HUES48 (cell line): ENCODE measurements around the gene RAPGEF2.
"Not testable (repeated sequence)": the region's sequence is repeated elsewhere in the genome, so short reads cannot be mapped to it uniquely, and the experiment has no call there.

Experiments
- H3K27ac ChIP-seq: one replicate; pipeline ENCODE4 v1.7.0; 2013; ENCODE audit warnings: low read depth, low read length, inconsistent platforms
- H3K27me3 ChIP-seq: 2 replicates; pipeline ENCODE4 v1.6.1; 2013; ENCODE audit warnings: mild to moderate bottlenecking, low read length; ENCODE audit not compliant: control insufficient read depth, insufficient read depth
- H3K36me3 ChIP-seq: 2 replicates; pipeline ENCODE4 v1.6.1; 2013; ENCODE audit warnings: low read length; ENCODE audit not compliant: control insufficient read depth, insufficient read depth
- H3K4me1 ChIP-seq: 2 replicates; pipeline ENCODE4 v1.6.1; 2013; ENCODE audit warnings: mild to moderate bottlenecking, low read length; ENCODE audit not compliant: control insufficient read depth, insufficient read depth
- H3K4me3 ChIP-seq: 2 replicates; pipeline ENCODE4 v1.5.1; 2013; ENCODE audit warnings: mild to moderate bottlenecking, low read depth, low read length
- H3K9ac ChIP-seq: 2 replicates; pipeline ENCODE4 v1.6.1; 2013; ENCODE audit warnings: mild to moderate bottlenecking, low read depth, low read length, moderate library complexity
- H3K9me3 ChIP-seq: 2 replicates; pipeline ENCODE4 v1.6.1; 2013; ENCODE audit warnings: low read length; ENCODE audit not compliant: control insufficient read depth, insufficient read depth

RAPGEF2 gene

GRCh38 chr4:159075531-159075932 lies 27.3 kb upstream of the RAPGEF2 start:
- H3K27ac ChIP-seq, result no peak overlapping the region

GRCh38 chr4:159077018-159077417 lies 25.9 kb upstream of the RAPGEF2 start:
- H3K27me3 ChIP-seq, H3K4me1 ChIP-seq, H3K9me3 ChIP-seq, H3K36me3 ChIP-seq, H3K27ac ChIP-seq, H3K9ac ChIP-seq, H3K4me3 ChIP-seq: not testable (repeated sequence)

More at GRCh38 chr4:159075531-159075932, 27.3 kb upstream of the RAPGEF2 start:
- no peak overlapping the region for H3K9ac ChIP-seq
- H3K4me1 ChIP-seq, result peaks cover 19% of the 10 kb centered on the region
- no peaks in the 10 kb centered on the region for H3K27me3 ChIP-seq
- H3K4me3 ChIP-seq, result no peak overlapping the region
- no peaks in the 10 kb centered on the region for H3K36me3 ChIP-seq
- no peaks in the 10 kb centered on the region for H3K9me3 ChIP-seq

DNA sequence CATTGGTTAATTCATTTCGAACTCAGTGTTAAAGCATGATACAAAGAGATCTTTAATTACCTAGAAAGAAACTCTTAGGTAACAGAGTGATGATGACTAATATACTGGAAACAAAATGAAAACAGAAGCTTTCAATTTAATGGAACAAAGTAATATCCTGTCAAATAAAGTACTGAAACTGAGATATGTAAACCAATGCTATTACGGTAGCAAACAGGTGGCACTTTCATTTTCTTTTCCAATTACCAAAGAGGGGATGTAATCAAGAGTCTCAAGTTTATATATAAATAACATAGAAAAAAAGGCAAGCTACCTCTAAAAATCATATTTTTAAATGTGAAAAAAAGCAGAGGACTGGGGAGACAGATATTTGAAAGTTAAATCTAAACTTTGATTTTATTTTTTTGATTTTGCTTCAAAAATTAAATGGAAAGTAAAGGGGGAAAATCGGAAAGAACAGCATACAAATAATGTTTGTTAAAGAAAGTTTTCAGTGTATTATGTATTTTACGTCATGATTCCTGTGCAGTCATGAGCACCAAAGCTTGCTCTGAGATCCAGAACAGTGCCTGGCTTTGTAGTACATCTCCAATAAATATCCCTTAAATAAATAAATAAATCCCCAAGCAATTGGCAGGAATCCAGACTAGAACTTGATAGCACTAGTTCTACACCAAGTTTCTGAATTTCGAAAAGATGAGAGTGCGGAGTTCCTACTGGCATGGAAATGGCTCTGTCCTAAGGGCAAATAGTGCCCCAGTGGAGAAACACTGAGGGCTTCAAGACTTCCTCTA lies 25.0 kb upstream of the RAPGEF2 start:
- no peaks in the 10 kb centered on the region for H3K9me3 ChIP-seq
- H3K27me3 ChIP-seq, result no peaks in the 10 kb centered on the region
- no peaks in the 10 kb centered on the region for H3K4me1 ChIP-seq
- H3K9ac ChIP-seq, result no peak overlapping the region
- no peak overlapping the region for H3K4me3 ChIP-seq
- no peak overlapping the region for H3K27ac ChIP-seq
- H3K36me3 ChIP-seq, result no peaks in the 10 kb centered on the region

DNA sequence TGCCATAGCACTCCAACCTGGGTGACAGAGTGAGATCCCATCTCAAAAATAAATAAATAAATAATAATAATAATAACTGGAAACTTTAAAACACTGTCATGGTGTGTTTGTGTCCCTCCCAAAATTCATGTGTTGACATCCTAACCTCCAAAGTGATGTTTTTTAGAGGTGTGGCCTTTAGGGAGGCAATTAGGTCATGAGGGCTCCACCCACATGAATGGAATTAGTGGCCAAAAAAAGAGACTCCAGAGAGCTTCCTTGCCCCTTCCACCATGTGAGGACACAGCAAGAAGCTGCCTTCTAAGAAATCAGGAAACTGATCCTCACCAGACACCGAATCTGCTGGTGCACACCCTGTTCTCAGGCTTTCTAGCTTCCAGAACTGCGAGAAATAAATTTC lies 23.8 kb upstream of the RAPGEF2 start:
- Histone ChIP-seq H3K36me3 (no peaks in the 10 kb centered on the region), H3K27ac (no peak overlapping the region), H3K9me3 (no peaks in the 10 kb centered on the region), H3K4me1 (no peaks in the 10 kb centered on the region), H3K9ac (no peak overlapping the region), H3K4me3 (no peak overlapping the region), H3K27me3 (no peaks in the 10 kb centered on the region)

- Histone ChIP-seq H3K36me3 (no peaks in the 10 kb centered on the region), H3K27me3 (no peaks in the 10 kb centered on the region), H3K4me3 (no peak overlapping the region), H3K9me3 (no peaks in the 10 kb centered on the region), H3K27ac (no peak overlapping the region), H3K4me1 (no peaks in the 10 kb centered on the region), H3K9ac (no peak overlapping the region)
These were observed 16.3 kb upstream of the RAPGEF2 start for GRCh38 chr4:159086606-159087005.

DNA sequence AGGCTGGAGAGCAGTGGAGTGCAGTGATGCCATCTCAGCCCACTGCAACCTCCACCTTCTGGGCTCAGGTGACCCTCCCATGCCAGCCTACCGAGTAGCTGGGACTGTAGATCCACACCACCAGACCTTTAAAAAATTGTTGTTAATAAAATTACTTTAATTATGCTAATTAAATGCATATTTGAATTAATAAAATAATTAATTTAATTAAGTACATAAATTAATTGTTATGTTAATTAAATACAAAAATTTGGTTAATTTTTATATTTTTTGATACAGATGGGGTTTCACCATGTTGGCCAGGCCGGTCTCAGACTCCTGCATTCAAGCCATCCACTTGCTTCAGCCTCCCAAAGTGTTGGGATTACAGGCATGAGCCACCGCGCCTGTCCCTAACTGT lies 12.6 kb upstream of the RAPGEF2 start:
- H3K4me1 ChIP-seq, result no peaks in the 10 kb centered on the region
- H3K27ac ChIP-seq, result no peak overlapping the region
- H3K27me3 ChIP-seq, result no peaks in the 10 kb centered on the region
- H3K4me3 ChIP-seq, result no peak overlapping the region
- H3K9ac ChIP-seq, result no peak overlapping the region
- no peaks in the 10 kb centered on the region for H3K9me3 ChIP-seq
- no peaks in the 10 kb centered on the region for H3K36me3 ChIP-seq

- not testable (repeated sequence) for H3K9me3 ChIP-seq, H3K9ac ChIP-seq, H3K27me3 ChIP-seq
These were observed 8.7 kb upstream of the RAPGEF2 start for GRCh38 chr4:159094156-159094555.

DNA sequence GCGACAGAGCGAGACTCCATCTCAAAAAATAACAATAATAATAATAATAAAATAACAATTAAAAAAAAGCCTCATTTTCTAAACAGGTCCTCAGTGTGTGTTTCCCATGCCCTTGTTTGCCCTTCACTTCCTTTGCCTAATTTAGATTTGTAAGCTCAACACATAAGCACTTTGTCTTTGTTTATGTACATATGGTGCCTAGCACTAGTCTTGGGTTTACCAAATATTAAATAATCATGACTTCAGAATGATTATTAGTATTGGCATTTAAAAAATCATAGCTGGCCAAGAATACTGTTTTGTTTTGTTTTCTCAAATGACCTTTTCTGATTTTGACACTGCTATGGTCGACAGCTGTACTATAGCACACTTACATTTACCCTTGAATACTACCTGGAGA lies 6.4 kb upstream of the RAPGEF2 start:
- H3K9ac ChIP-seq, result no peak overlapping the region
- no peak overlapping the region for H3K27ac ChIP-seq
- no peaks in the 10 kb centered on the region for H3K36me3 ChIP-seq
- H3K4me1 ChIP-seq, result peaks cover 22% of the 10 kb centered on the region
- H3K9me3 ChIP-seq, result no peaks in the 10 kb centered on the region
- peaks cover 5% of the 10 kb centered on the region; the same call in 1 of the 2 replicates for H3K27me3 ChIP-seq
- no peak overlapping the region for H3K4me3 ChIP-seq

More at GRCh38 chr4:159094156-159094555, 8.7 kb upstream of the RAPGEF2 start:
- H3K27ac ChIP-seq, H3K36me3 ChIP-seq, H3K4me3 ChIP-seq: not testable (repeated sequence)
- peaks cover 22% of the 10 kb centered on the region for H3K4me1 ChIP-seq

GRCh38 chr4:159097144-159097543 lies 5.7 kb upstream of the RAPGEF2 start:
- Histone ChIP-seq H3K9me3 (no peaks in the 10 kb centered on the region), H3K4me3 (no peak overlapping the region), H3K27me3 (peaks cover 12% of the 10 kb centered on the region; the same call in 1 of the 2 replicates), H3K9ac (no peak overlapping the region), H3K27ac (no peak overlapping the region), H3K4me1 (peaks cover 29% of the 10 kb centered on the region), H3K36me3 (no peaks in the 10 kb centered on the region)

DNA sequence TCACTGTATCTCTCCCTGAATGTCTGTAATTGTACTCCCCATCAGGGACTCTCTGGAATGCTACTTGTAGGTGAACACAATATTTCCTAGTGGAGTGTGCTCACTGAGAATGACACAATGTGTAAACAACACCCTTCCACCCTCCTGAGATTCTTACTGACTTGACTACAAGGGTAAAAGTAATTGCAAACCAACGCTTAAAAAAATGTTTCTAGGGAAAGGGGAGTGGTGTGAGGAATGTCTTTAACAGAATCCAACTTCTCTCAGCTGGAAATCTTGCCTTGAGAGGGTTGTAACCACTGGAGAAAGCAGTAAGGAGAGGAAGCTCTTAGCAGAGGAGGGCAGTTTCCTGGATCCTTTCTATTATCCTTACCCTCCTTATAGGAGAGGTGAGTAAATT lies 5.1 kb upstream of the RAPGEF2 start:
- Histone ChIP-seq H3K27me3 (peaks cover 14% of the 10 kb centered on the region; the same call in 1 of the 2 replicates), H3K9ac (no peak overlapping the region), H3K27ac (peak overlapping the region; percentile 57), H3K4me3 (no peak overlapping the region), H3K36me3 (no peaks in the 10 kb centered on the region), H3K9me3 (no peaks in the 10 kb centered on the region), H3K4me1 (peaks cover 30% of the 10 kb centered on the region)

DNA sequence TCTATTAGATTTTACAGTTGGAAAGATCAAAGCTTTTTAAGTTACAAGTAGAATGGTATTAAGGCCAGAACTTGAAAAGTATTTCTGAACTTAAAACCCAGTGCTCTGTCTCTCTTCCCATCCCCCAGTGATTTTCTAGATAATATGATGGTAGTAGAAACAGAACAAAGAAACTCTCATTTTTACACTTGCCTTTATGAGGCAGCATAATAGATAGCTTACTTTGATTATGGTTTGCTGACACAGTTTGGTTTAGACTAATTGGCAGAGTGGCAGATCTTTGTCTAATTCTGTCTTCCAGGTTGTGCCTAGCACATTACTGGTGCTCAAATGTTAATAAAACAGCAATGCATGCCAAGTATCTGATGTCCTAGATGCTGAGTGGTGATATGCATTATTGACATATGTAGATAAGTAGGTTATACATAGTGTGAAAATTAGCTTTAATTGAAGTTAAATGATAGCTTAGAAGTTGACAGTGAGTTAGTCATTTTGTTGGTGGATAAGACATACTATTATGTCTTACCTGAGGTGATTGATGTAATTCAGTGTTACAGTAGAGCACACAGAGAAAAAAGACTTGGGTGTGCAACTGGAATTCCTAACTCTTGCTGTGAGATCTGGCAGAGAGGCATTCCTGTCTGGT lies 4.3 kb upstream of the RAPGEF2 start:
- no peak overlapping the region for H3K27ac ChIP-seq
- H3K9ac ChIP-seq, result no peak overlapping the region
- peaks cover 14% of the 10 kb centered on the region; the same call in 1 of the 2 replicates for H3K27me3 ChIP-seq
- no peak overlapping the region for H3K4me3 ChIP-seq
- H3K9me3 ChIP-seq, result no peaks in the 10 kb centered on the region
- H3K36me3 ChIP-seq, result no peaks in the 10 kb centered on the region
- peaks cover 30% of the 10 kb centered on the region for H3K4me1 ChIP-seq
